GM15510 (cell line): Measurements from ENCODE around the gene MED22.

Source experiments
- POLR2A ChIP-seq: IDR thresholded peaks from 3 replicates; pipeline ENCODE4 v1.6.1; 2011; ENCODE audit warnings: borderline replicate concordance; ENCODE audit not compliant: insufficient read length; ENCODE audit errors: extremely low read depth

Gene MED22

DNA sequence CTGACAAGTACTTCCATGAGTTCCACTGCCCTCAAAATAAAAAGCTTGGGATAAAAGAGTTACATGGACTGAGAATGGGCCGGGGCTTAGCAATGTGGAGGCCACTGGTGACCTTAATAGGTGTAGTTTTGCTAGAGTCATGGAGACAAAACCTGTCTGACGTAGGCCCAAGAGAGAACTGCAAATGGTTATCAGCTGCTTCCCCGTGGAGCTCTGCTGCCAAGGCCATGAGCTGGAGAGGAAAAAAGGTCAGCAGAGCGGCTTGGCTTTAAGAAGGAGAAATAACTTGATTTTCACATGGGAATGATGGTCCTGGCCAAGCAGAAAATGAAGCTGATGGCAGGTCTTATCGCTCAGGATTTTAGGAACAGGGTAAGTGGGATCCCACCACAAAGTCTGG, 8.3 kb downstream of the MED22 start:
- no peak for TF ChIP-seq POLR2A

GRCh38 chr9:133335924-133336811, 11.8 kb downstream of the MED22 start, which contains the start of gene SURF6:
Gene SURF6, minus strand, starts transcription at chr9:133336188. Its CDS starts 56 bp downstream, at chr9:133336132.
- peak; percentile 80 for TF ChIP-seq POLR2A

- no peak for TF ChIP-seq POLR2A
These were observed 13.8 kb downstream of the MED22 start for GRCh38 chr9:133334161-133334560.

- no peak for TF ChIP-seq POLR2A
These were observed 14.4 kb downstream of the MED22 start for GRCh38 chr9:133333566-133333965.

- TF ChIP-seq POLR2A = no peak
These were observed 14.9 kb downstream of the MED22 start for GRCh38 chr9:133333011-133333410.

GRCh38 chr9:133332381-133332730, 15.6 kb downstream of the MED22 start:
- TF ChIP-seq POLR2A = no peak

- no peak for TF ChIP-seq POLR2A
These were observed 16.1 kb downstream of the MED22 start for GRCh38 chr9:133331641-133332380.

GRCh38 chr9:133331221-133331620, 16.7 kb downstream of the MED22 start:
- TF ChIP-seq POLR2A = no peak

DNA sequence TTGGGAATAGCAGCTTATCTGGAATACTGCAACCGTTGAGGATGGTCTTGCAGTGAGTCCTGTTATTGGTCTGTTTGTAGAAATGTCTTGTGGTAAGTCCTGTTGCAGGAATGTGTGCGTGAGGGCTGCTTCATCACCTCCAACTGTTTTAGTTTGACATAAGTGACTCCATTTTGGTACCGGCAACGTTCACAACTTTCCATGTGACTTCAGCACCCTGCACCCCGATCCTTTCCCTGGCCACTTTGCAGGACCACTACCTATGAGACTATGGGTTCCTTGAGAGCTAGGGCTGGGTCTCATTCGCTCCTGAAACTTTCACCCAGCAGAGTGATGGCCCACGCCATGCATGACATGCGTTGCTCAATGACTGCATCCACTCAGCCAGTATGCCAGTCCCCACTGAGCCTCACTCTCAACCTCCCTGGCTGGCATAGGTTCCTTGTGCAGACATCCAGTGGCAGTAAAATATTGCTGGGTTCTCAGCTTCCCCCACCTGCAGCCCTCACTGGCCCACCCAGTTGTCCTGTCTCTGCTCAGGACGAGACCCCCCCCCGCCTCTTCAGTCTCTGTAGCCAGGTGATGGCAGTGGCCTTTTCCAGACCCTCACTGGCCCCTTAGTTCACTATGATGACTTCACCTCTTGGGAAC, 20.0 kb downstream of the MED22 start:
- no peak for TF ChIP-seq POLR2A

GRCh38 chr9:133323991-133324703, 23.8 kb downstream of the MED22 start:
- no peak for TF ChIP-seq POLR2A

DNA sequence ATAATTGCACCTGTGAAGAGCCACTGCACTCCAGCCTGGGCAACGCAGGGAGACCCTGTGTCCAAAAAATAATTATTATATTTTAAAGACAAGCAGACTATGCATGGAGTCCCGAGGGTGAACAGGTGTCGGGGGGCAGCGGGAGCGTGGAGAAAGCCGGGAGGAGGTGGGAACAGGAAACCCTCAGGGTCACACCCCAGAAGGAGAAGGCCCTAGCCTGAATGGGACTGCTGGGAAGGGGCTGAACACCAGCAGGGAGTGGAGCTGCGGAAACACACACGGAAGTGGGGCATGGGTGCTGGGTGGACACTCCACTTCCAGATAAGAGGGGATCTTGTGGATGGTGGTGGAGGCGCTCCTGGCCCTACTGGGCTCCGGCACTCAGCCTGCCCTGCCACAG, 24.7 kb downstream of the MED22 start:
- TF ChIP-seq POLR2A = no peak

GRCh38 chr9:133322701-133323100, 25.2 kb downstream of the MED22 start:
- TF ChIP-seq POLR2A = no peak

GRCh38 chr9:133321411-133321935, 26.5 kb downstream of the MED22 start:
- no peak for TF ChIP-seq POLR2A

DNA sequence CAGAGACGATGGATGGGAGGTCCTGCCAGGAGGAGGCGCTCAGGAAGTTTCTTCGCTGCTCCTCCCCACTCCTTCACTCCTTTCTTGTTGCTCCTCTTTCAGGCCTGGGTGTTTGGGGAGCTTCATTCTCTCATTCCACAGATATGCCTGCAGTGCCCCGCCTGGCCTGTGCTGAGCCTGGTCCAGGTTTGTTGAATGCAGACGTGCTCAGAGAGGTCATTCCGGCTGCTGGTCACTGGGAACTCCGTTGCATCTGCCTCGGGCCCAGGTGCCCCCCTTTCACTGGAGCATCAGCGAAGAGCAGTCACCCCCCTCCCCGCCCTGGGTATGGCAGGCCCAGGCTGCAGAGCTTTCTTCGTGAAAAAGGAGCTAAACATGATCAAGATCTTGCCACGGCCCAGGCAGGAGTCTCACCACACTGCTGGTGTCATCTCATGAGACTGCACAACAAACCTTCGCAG, 27.5 kb downstream of the MED22 start:
- no peak for TF ChIP-seq POLR2A
